ENCODE data around the gene SERTAD2.

GRCh38 chr2:64594226-64594989, 59.3 kb downstream of the SERTAD2 start:
- TF ChIP-seq EZH2phosphoT487 (IDR thresholded peaks at IDR 0.05; ENCODE audit: unreplicated experiment) (no peak), EZH2 (IDR thresholded peaks at IDR 0.05; ENCODE audit: low read depth, unreplicated experiment) (no peak)
- TF ChIP-seq, protein P1, sequence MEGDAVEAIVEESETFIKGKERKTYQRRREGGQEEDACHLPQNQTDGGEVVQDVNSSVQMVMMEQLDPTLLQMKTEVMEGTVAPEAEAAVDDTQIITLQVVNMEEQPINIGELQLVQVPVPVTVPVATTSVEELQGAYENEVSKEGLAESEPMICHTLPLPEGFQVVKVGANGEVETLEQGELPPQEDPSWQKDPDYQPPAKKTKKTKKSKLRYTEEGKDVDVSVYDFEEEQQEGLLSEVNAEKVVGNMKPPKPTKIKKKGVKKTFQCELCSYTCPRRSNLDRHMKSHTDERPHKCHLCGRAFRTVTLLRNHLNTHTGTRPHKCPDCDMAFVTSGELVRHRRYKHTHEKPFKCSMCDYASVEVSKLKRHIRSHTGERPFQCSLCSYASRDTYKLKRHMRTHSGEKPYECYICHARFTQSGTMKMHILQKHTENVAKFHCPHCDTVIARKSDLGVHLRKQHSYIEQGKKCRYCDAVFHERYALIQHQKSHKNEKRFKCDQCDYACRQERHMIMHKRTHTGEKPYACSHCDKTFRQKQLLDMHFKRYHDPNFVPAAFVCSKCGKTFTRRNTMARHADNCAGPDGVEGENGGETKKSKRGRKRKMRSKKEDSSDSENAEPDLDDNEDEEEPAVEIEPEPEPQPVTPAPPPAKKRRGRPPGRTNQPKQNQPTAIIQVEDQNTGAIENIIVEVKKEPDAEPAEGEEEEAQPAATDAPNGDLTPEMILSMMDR (conservative IDR thresholded peaks at IDR 0.05; ENCODE audit: low read depth in 2 of 2): no peak

All from GM23338 (cell line).